ENCODE measurements around the gene STX2.

STX2 gene

DNA sequence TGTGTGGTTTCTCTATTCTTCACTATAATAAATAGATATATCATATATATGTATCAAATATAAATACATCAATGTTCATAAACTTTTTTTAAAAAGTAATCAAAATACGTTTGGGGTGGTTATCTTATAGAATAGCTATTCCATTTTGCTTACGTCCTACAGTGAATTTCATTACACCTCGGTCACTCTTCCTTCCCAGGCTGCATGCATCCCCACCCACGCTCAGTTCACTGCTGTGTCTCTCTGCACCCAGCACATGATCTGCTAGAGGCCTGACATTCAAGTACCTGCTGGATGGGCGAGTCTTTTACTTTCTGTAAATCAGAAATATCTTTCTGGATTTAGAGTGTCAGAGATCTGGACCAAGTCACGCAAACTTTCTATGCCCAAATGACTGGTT is 3.6 kb downstream of the STX2 start:
- Histone ChIP-seq H3K4me3 (no peak overlapping the region), H3K27ac (no peak overlapping the region)

DNA sequence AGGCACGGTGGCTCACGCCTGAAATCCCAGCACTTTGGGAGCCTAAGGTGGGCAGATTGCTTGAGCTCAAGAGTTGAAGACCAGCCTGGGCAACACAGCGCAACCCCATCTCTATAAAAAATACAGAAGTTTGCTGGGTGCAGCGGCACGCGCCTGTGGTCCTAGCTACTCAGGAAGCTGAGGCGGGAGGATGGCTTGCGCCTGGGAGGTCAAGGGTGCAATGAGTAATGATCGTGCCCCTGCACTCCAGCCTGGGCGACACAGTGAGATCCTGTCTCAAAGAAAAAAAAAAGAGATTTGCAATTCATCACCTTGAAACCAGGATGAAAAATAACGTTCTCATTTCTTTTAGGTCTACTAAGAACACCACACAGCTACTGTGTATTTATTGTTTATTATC is 4.0 kb downstream of the STX2 start:
- Histone ChIP-seq H3K4me3 (no peak overlapping the region), H3K27ac (no peak overlapping the region)

DNA sequence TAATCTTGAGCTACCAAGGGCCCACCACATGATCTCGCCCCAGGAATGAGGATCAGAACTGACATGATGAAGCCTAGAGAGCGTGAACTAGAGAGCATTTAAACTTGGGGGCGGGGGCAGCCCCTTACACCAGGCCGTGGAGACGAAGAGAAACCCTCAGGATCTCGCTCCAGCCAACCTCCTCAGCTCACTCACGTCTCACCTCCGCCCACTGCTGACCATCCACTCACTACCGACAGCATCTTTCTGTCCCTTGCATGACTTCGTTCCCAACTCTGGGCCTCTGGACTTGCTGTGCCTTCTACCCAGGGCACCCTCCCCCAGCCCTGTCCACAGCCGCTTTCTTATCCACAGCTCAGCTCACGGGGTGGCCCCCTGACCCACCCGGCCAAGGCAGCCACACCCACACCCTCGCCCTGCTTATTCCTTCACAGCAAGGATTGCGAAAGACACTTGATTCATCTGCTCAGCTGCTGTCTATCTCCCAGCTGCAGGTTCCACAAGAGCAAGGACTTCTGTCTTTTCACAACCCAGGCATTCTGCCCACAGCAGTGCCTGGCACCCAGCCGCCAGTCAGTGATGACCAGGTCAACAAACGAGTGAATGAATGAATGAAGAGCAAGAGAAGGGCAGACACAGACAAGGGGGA is 6.4 kb downstream of the STX2 start:
- H3K27ac ChIP-seq, result no peak overlapping the region
- no peak overlapping the region for H3K4me3 ChIP-seq

DNA sequence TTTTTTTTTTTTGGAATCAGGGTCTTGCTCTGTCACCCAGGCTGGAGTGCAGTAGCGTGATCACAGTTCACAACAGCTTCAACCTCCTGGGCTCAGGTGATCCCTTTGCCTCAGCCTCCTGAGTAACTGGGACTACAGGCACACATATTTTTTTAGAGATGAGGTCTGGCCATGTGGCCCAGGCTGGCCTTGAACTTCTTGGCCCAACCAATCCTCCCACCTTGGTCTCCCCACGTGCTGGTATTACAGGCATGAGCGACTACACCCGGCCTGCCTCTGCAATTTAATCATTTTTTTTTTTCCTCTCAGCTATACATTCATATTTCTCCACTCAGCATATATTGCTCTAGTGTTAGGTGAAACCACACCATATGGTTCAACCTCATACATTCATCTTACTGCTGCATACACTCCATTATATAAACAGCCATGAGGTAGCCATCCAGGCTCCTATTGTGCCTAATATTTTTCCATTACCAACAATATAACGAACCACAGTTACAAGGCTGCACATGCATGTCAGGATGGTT is 7.1 kb downstream of the STX2 start:
- H3K4me3 ChIP-seq, result no peak overlapping the region
- no peak overlapping the region for H3K27ac ChIP-seq

DNA sequence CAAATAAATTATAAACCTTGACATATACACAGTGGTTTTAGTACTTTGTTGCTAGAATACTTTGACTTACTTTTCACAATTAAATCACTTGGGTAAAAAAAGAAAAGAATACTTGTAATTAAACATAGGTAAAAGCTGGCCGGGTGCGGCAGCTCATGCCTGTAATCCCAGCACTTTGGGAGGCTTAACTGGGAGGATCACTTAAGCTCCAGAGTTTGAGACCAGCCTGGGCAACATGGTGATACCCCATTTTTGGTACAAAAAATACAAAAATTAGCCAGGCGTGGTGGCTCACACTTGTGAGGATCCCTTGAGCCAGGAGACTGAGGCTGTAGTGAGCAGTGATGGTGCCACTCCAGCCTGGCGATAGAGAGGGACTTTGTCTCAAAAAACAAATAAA is 7.8 kb downstream of the STX2 start:
- Histone ChIP-seq H3K27ac (no peak overlapping the region), H3K4me3 (no peak overlapping the region)

DNA sequence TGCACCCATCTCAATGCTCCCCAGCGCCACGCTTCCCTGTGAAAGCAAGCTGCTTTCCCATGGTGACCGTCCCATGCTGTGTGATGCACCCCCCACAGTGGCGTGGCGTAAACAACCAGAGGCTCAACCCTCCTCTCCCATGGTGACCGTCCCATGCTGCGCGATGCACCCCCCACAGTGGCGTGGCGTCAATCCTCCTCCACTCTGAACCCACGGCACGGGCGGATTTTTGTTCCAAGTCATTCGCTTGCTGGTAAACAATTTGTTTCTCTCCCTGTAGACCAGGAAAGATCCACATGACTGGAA is 8.9 kb downstream of the STX2 start:
- Histone ChIP-seq H3K4me3 (no peak overlapping the region), H3K27ac (no peak overlapping the region)

DNA sequence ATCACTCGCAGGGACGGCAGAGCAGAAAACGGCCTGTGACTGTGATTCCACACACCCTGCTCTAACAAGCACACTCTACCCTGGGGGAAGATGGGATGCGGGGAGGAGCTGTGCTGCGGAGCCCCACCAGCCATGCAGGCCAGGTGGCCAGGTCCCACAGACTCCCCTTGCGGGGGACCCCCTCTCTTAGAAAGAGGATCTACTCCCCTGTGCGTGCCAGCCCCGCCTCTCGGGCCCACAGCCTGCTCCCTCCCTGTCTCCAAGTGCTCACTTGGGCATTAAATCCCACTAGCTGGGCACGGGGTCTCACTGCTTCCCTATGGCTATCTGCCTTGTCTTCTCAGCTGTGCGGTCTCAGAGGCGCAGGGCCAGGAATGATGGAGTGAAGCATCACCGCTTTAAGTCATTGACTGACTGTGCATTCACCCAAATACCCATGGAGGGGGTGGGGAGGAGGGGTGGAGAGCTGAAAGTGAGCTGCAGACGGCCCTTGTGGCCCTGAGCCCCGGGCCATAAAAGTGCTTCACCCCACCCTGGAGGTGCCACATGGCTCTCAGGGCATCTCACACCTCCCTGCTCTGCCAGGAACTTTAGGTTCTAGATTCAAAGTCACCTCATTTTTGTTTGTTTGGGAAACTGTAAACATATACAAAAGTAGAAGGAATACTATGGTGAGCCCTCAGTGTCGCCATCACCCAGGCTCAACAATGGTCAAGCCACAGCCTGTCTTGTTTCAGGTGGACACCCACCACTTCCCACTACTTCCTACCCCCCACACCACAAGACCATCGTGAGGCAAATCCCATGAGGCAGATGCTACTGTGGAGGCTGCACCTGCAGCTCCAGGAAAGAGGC is 9.4 kb downstream of the STX2 start:
- H3K4me3 ChIP-seq, result no peak overlapping the region
- peak overlapping the region in 1 of 21 experiments; percentile 26 for H3K27ac ChIP-seq

DNA sequence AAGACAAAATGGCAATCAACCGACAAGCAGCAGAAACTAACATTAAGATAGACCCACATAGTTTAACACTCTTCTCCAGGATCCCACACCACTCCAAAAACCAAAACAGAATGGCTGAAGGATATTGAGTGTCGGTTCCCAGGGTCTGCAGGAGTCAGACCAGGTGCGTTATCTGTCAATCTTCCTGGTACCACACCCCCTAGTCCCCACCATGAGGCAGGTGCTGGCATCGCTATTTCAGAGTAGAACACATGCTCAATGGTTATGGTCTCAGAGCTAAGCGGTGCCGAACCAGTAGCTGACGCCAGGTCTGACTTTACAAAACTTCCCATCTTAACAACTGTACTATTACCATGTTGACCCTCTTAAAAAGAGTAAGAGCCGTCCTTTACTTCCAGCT is 10.2 kb downstream of the STX2 start:
- H3K4me3 ChIP-seq, result no peak overlapping the region
- no peak overlapping the region for H3K27ac ChIP-seq

DNA sequence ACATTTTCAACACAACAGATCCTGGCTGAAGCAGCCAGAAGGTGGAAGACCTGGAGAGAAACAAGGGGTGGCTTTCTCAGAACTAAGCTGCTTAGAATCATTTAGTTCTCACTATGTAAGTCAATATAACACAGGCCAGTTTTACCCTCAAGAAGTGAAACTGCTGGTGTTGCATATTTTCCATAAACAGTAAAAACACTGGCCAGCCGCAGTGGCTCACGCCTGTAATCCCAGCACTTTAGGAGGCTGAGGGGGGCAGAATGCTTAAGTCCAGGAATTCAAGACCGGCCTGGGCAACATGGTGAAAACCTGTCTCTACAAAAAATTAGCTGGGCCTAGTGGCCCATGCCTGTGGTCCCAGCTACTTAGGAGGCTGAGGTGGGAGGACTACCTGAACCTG is 11.6 kb downstream of the STX2 start:
- Histone ChIP-seq H3K4me3 (no peak overlapping the region), H3K27ac (peak overlapping the region in 5 of 21 experiments; percentile 21 to 43 (median 35))

DNA sequence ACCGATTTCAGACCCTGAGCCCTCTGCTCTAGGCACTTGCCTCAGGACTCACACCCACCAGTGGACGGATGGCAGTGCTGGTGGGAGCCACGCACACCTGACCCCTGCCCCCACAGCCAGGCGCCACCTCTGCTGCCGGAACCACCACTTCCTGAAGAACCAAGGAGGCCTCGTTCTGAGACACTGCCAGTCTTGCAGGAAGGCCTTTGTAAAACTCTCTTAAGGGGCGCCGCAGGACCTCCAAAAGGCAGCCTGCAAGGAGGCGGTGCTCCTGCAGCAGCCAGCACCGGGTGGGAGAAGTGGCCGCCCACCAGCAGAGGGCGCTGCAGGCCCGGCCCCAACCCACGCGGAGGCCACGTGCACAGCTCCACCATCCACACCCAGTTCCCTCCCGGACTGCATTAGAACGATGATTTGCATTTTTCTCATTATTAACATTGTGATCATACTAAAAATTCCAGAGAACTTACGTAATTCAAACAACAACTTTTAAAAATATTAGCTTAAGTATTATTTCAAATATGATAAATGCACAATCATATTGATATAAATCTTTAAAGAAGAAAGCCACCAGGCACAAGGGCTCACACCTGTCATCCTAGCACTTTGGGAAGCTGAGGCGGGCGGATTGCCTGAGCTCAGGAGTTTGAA is 12.8 kb downstream of the STX2 start:
- H3K4me3 ChIP-seq, result no peak overlapping the region
- H3K27ac ChIP-seq, result no peak overlapping the region

DNA sequence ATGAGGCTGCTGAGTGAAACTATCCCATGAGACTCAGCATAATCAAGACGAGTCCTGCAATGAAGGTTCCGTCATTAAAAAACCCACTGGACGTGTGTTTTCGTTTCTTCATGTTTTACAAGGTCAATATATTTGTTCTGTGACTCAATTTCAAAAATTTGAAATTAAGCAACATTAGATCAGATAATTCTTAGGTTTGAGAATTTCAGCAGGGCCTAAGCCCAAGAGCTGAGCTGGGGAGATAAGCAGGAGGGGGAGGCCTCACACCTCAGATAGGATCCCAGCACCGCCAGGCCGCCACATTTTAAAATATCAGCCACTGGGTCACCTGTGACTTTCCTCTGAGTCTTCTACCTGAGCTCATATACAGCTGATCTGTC is 13.3 kb downstream of the STX2 start:
- H3K27ac ChIP-seq, result no peak overlapping the region

DNA sequence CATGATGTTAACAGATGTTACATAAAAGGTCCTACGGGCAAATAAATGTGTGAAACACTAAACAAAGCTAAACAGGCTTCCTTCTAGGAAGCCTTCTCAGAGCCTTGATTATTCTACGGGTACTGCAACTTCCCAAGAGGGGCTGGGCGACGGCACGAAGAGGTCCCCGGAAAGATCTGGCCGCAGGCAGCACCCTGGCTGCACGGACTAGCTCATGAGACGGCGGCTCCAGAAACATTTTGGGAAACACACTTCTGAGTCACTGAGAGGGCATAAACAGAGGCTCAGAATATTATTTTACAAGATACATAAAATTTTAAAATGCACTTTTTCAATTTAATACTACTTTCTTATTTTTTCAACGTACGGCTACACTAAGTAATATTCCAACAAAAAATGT is 19.4 kb downstream of the STX2 start:
- no peak overlapping the region for H3K4me3 ChIP-seq
- H3K27ac ChIP-seq, result no peak overlapping the region

More for the DNA sequence above, 13.3 kb downstream of the STX2 start:
- H3K4me3 ChIP-seq, result no peak overlapping the region

DNA sequence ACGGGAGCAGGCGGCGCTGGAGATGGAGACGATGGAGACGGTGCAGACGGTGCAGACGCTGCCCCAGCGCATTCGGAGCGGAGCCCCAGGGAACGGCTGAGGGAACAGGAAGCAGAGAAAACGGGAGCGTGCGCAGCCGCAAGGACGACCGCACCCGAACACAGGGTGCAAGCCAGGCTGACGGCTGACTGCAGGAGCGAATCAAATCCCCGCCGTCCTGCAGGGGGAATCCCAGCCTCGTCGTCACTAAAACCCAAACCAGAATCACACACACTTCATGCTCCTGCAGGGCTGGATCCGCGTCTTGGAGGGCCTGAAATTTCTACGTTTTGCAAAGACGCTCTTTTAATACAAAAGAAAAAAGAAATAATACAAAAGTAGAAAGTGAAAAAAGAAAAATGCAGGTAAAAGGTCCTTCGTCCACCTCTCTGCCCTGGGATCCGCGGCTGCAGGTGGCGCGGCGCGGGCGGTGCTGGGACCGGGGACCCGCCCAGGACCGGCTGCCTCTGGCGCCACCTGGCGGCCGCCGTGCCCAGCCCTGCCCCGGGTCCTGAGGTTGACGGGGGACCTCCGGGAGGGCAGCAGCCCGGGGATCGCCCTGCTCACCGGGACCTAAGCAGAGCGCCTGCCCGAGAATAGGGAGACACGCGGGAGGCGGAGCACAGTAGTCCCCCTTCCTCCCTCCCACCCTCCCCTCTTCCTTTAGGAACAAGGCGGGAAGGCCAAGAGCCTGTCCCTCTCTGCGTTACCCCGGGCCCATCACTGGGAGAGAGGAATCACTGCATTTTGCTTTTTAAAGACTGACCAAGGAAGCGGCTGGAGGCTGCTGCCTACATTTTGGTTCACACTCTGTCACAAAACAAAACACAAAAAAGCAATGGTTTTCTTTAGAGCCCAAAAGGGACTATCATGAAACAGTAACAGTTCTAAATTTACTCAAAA is 20.1 kb downstream of the STX2 start:
- H3K27ac ChIP-seq, result peak overlapping the region in 6 of 21 experiments; percentile 3 to 54 (median 33)
- peak overlapping the region; percentile 20 to 50 (median 27) for H3K4me3 ChIP-seq

DNA sequence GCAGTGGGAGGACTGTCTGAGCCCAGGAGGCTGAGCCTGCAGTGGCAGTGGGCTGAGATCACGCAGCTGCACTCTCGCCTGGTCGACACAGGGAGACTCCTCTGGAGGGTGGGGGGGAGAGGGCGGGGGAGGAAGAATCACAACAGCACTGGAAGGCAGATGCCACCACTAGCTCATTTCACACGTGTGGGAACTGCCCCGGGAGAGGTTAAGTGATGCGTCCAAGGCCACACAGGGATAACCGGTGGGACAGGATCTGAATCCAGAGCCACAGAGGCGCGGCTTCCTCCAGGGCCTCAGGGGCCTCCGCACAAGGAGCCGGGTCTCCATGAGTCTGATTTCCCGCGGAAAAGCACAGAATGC is 20.8 kb downstream of the STX2 start:
- peak overlapping the region; percentile 20 to 50 (median 27) for H3K4me3 ChIP-seq
- H3K27ac ChIP-seq, result peak overlapping the region in 4 of 21 experiments; percentile 3 to 54 (median 24)

DNA sequence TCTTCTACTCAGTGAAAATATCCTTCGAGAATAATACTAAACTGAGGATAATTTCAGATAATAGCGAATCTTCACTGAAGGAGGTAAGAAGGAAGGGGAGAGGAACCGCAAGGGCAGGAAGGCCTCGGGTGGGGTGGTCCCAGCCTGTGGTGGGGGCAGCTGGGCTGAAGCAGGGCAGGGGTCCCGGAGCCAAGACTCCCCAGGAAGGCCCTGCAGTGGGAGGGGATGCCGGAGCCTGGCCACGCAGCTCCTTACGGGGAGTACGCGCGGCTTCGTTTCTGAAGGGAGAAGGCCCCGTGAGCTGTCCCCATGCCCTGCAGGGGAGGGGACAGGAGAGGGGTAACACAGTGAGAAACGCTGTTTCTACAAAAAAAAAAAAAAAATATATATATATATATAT is 21.2 kb downstream of the STX2 start:
- H3K27ac ChIP-seq, result no peak overlapping the region
- H3K4me3 ChIP-seq, result no peak overlapping the region

DNA sequence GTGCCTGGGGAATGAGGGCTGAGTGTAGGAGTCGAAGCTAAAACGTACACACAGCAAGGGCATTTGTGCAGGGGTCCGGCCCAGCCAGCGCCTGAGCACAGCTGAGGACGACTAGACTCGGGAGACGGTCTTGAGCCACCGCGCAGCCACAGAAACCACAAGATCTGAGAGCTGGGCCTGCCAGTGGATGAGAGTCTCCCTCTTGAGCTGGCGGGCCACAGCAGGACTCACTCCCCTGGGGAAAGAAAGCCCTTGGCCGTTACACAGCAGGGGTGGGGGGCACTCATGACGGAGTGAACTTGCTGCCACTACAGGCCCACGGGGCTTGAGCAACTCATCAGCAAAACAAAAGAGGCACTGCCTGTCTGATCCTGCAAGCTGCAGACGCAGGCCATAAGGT is 23.0 kb downstream of the STX2 start:
- Histone ChIP-seq H3K4me3 (no peak overlapping the region), H3K27ac (no peak overlapping the region)

DNA sequence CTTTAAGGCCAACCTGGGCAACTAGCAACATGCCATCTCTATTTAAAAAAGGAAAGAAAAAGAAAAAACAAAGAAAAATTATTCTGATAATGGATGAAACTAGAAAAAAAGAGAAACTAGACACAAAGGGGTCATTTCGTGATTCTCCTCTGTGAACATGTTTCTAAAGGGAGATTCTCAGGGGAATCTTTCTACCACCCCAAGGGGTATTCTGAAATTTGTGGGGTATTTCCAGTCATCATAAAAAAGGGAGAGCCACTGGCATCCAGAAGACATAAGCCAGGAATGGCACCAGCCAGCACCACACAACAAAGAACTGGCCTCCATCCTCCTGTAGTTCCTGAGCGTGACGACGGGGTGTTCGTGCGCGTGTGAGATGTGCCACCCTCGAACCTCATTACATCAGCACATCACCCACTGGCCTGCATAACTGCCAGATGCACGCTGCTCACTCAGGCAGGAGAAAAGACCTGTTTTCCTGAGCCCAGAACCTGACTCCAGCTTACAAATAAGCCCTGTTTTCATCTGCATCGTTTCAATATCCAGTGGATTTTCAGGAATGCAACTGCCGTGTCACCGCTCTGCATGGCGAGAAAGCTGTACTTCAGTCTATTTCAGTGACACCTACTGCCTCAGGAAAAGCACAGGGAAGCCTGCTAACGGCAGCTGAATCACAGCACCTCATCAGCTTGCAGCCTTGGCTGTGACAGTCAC is 23.9 kb downstream of the STX2 start:
- no peak overlapping the region for H3K27ac ChIP-seq
- no peak overlapping the region for H3K4me3 ChIP-seq

DNA sequence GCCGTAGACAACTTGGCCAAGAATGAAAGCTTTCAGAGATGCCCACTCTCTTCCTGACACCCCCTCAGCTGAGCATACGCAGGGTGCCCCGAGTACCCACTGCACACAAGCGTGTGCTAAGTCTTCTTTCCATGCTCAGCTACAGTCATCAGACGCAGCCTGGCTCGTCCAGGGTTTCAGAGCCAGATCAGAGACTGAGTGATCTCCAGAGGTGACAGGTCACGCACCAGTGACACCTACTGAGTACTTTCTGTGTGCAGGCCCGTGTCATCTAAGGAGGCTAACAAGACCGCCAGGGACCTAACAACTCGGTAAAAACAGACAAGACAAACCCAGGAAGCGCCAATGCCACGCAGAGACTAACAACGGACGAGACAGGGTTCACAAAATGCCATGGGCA is 25.1 kb downstream of the STX2 start:
- no peak overlapping the region for H3K4me3 ChIP-seq
- no peak overlapping the region for H3K27ac ChIP-seq

DNA sequence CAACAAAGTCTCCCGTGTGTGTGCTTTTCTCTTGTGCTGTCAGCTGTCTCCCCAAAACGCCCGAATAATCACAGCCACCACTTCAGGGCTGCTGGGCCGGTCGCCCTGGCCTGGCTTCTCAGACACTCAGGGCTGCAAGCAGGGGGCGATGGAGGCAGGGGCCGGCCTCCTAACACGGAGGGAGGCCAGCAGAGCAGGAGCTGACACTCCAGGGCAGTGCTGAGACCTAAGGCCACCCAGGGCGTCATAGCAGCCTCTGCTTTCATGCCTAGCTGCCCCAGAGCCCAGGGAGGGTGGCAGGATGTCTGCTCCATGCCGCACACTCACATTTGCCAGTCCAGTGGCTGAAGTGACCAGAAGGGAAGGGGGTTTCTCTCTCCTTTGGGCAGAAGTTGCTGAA is 25.6 kb downstream of the STX2 start:
- no peak overlapping the region for H3K27ac ChIP-seq
- no peak overlapping the region for H3K4me3 ChIP-seq
